Spinal cord (tissue), 4 donors: ENCODE measurements around the gene ALPG. TPM values are rescaled to one million over a fixed set of nuclear protein-coding genes. Genes with fewer than 3 reads are reported as not detected.

ENCODE experiments used
- polyA plus RNA-seq, 2 donors: library from polyadenylated mRNA; unstranded; fragments of 120-200 nt; gene quantifications; one replicate each; pipeline ENCODE4 v1.2.1, GENCODE V29; 2013; ENCODE audit not compliant: insufficient read length in 2 of 2
- small RNA-seq: library from RNA; depleted of rRNA; stranded (forward); fragments of <200 nt; gene quantifications from one replicate; pipeline ENCODE3, GENCODE V24; 2014; ENCODE audit warnings: low replicate concordance
- total RNA-seq, 2 donors: library from RNA; depleted of rRNA in 1 of 2; stranded (reverse); fragments of 120-200 nt in 1 of 2; fragments of >200 nt in 1 of 2; gene quantifications; one replicate each; pipeline versions ENCODE4 v1.2.3 to v1.2.4, GENCODE V29; 2013 to 2014

Gene ALPG
- total and polyA plus RNA-seq, 4 donors = 0.09 to 0.13 TPM; not detected in 2

Small RNAs within 50 kb of the gene (small RNA-seq; reads per million reads assigned to genes)
- not detected for gene AC068134.4

Other genes starting within 250 kb of the ALPG start
- gene ALPP, start 28.1 kb upstream of the ALPG start, total RNA-seq = under 1 TPM in 1 of 2 donors, not detected in 1; 0.06 TPM
- under 1 TPM; 0.10 to 0.30 TPM for gene ALPP, start 28.1 kb upstream of the ALPG start, polyA plus RNA-seq
- under 1 TPM in 1 of 2 donors, not detected in 1; 0.20 TPM for gene ALPI, start 49.3 kb downstream of the ALPG start, total RNA-seq
- gene ALPI, start 49.3 kb downstream of the ALPG start, polyA plus RNA-seq = not detected
- gene ECEL1, start 81.0 kb downstream of the ALPG start, total RNA-seq = 10 to 100 TPM; 23.5 to 25.2 TPM
- gene ECEL1, start 81.0 kb downstream of the ALPG start, polyA plus RNA-seq = 10 to 100 TPM; 80.4 to 82.6 TPM
- 1 to 10 TPM in 1 of 2 donors, under 1 TPM in 1; 0.89 to 1.5 TPM for gene PRSS56, start 113.5 kb downstream of the ALPG start, total RNA-seq
- 1 to 10 TPM; 4.8 to 5.8 TPM for gene PRSS56, start 113.5 kb downstream of the ALPG start, polyA plus RNA-seq
- under 1 TPM; 0.10 to 0.17 TPM for gene CHRND, start 119.3 kb downstream of the ALPG start, total RNA-seq
- under 1 TPM; 0.40 to 0.74 TPM for gene CHRND, start 119.3 kb downstream of the ALPG start, polyA plus RNA-seq
- gene CHRNG, start 132.8 kb downstream of the ALPG start, total RNA-seq = under 1 TPM in 1 of 2 donors, not detected in 1; 0.06 TPM
- under 1 TPM; 0.35 TPM for gene CHRNG, start 132.8 kb downstream of the ALPG start, polyA plus RNA-seq
- gene TIGD1, start 143.7 kb downstream of the ALPG start, total RNA-seq = 10 to 100 TPM in 1 of 2 donors, 1 to 10 TPM in 1; 5.9 to 11.1 TPM
- 10 to 100 TPM in 1 of 2 donors, 1 to 10 TPM in 1; 9.8 to 10.8 TPM for gene TIGD1, start 143.7 kb downstream of the ALPG start, polyA plus RNA-seq
- gene EIF4E2, start 143.8 kb downstream of the ALPG start, total RNA-seq = 10 to 100 TPM; 37.4 to 84.4 TPM
- 10 to 100 TPM; 71.7 to 72.7 TPM for gene EIF4E2, start 143.8 kb downstream of the ALPG start, polyA plus RNA-seq
- 10 to 100 TPM in 1 of 2 donors, 1 to 10 TPM in 1; 6.5 to 13.7 TPM for gene EFHD1, start 226.8 kb downstream of the ALPG start, total RNA-seq
- 10 to 100 TPM; 42.9 to 49.0 TPM for gene EFHD1, start 226.8 kb downstream of the ALPG start, polyA plus RNA-seq